NCI-H69 (cell line): ENCODE data around the gene CDK16.

Experiments
- DNase-seq: peaks from one replicate; lab custom pipeline; 2025; lab: John Stamatoyannopoulos, UW

CDK16 gene

GRCh38 chrX:47218280-47218919 lies at the start of gene CDK16:
Gene CDK16, plus strand, starts transcription at chrX:47218681. Its CDS starts 4,877 bp downstream, at chrX:47223558.
- DNase-seq: peak; percentile 85

- DNase-seq: no peak
Measured at GRCh38 chrX:47169273-47169672, 49.2 kb upstream of the CDK16 start.

GRCh38 chrX:47169726-47170515 lies 48.6 kb upstream of the CDK16 start:
- DNase-seq: no peak

- DNase-seq: no peak
Measured at GRCh38 chrX:47170861-47171692, 47.4 kb upstream of the CDK16 start.

GRCh38 chrX:47171996-47172395 lies 46.5 kb upstream of the CDK16 start:
- no peak for DNase-seq

- DNase-seq: no peak
Measured at GRCh38 chrX:47172549-47172948, 45.9 kb upstream of the CDK16 start.

- DNase-seq: no peak
Measured at GRCh38 chrX:47172971-47173792, 45.3 kb upstream of the CDK16 start.

- DNase-seq: no peak
Measured at GRCh38 chrX:47174376-47174775, 44.1 kb upstream of the CDK16 start.

GRCh38 chrX:47174846-47175587 lies 43.5 kb upstream of the CDK16 start:
- no peak for DNase-seq

- no peak for DNase-seq
Measured at GRCh38 chrX:47175588-47175980, 42.9 kb upstream of the CDK16 start.

- DNase-seq: no peak
Measured at GRCh38 chrX:47176101-47176740, 42.3 kb upstream of the CDK16 start.

- DNase-seq: no peak
Measured at GRCh38 chrX:47177079-47177478, 41.4 kb upstream of the CDK16 start.

- no peak for DNase-seq
Measured at GRCh38 chrX:47178337-47178736, 40.1 kb upstream of the CDK16 start.

- DNase-seq: no peak
Measured at GRCh38 chrX:47179221-47179927, 39.1 kb upstream of the CDK16 start.

- no peak for DNase-seq
Measured at GRCh38 chrX:47179928-47180255, 38.6 kb upstream of the CDK16 start.

- no peak for DNase-seq
Measured at GRCh38 chrX:47180346-47180745, 38.1 kb upstream of the CDK16 start.

GRCh38 chrX:47181301-47181700 lies 37.2 kb upstream of the CDK16 start:
- no peak for DNase-seq

GRCh38 chrX:47182106-47182700 lies 36.3 kb upstream of the CDK16 start:
- no peak for DNase-seq

- DNase-seq: no peak
Measured at GRCh38 chrX:47184486-47184885, 34.0 kb upstream of the CDK16 start.

- no peak for DNase-seq
Measured at GRCh38 chrX:47185241-47185640, 33.2 kb upstream of the CDK16 start.
